GM12864 (cell line): ENCODE data around the gene LRRC4C.

ENCODE experiments used
- DNase-seq: peaks from one replicate; pipeline ENCODE4 v3.0.0-alpha.2; 2011; ENCODE audit warnings: low read depth
- H3K4me3 ChIP-seq: 2 replicates; pipeline ENCODE4 v1.5.1; 2011; ENCODE audit warnings: mild to moderate bottlenecking, low read depth, low read length, control low read depth
- TF ChIP-seq, protein P1 (sequence below): IDR thresholded peaks from 2 replicates; pipeline ENCODE4 v1.5.1; 2011; ENCODE audit warnings: low read depth, mild to moderate bottlenecking, moderate library complexity, low read length, control low read depth, inconsistent platforms; ENCODE audit errors: missing control alignments

The LRRC4C gene

DNA sequence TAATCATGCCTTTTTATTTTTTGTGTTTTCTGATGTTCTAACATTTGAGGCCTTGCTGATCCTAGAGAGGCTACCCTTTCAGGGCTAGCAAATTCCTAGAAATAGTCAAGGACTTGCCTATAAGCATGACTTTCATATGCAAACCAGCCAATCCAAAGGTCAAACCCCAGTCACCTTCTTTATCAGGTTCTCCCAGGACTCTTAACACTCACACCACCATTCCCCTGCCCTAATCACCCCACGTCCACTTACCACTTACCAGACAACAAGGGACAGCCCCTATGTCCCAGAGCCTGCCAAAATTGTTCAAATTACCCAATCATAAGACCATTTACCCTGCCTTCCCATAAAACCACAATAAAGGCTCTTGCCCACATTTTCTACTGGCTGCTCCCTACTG is 1339.8 kb downstream of the LRRC4C start:
- DNase-seq = no peak
- no peak overlapping the region for H3K4me3 ChIP-seq
- TF ChIP-seq, protein P1, sequence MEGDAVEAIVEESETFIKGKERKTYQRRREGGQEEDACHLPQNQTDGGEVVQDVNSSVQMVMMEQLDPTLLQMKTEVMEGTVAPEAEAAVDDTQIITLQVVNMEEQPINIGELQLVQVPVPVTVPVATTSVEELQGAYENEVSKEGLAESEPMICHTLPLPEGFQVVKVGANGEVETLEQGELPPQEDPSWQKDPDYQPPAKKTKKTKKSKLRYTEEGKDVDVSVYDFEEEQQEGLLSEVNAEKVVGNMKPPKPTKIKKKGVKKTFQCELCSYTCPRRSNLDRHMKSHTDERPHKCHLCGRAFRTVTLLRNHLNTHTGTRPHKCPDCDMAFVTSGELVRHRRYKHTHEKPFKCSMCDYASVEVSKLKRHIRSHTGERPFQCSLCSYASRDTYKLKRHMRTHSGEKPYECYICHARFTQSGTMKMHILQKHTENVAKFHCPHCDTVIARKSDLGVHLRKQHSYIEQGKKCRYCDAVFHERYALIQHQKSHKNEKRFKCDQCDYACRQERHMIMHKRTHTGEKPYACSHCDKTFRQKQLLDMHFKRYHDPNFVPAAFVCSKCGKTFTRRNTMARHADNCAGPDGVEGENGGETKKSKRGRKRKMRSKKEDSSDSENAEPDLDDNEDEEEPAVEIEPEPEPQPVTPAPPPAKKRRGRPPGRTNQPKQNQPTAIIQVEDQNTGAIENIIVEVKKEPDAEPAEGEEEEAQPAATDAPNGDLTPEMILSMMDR = no peak

DNA sequence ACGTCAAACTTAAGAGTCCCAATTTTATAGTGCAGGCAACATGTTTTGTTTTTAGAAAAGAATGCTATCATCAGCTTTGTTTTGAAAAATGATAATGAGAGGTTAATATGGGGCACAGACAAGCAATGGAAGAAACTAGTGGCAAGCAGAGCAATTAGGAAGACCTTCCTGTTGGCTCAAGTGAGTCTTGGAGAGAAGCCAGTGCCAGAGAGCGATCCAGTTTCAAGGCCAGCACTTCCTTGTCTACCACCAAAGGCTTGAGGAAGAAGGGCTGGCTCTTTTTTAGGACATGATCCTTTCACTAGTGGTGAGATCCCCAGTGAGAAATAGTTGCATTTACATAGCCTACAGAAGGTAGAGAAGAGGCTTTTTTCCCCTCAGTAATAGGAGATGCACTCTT is 1340.7 kb downstream of the LRRC4C start:
- no peak overlapping the region for H3K4me3 ChIP-seq
- DNase-seq = no peak
- TF ChIP-seq, protein P1 = no peak

DNA sequence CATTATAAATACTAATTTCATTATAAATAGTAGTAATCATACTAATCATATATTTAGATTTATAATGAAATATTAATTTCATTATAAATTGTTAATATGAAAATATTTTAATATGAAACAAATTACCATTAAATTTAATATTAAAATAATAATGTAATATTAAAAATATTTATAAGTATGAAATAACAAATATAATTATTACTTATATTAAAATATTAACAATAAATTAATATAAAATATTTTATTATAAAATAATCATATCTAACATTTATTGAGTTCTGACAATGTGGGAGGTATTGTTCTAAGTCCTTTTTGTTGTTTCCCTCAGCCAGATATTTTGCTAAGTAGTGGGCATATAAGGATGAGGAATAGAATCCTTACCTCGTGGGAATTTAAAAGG is 1341.4 kb downstream of the LRRC4C start:
- TF ChIP-seq, protein P1 = no peak
- no peak for DNase-seq
- no peak overlapping the region for H3K4me3 ChIP-seq

DNA sequence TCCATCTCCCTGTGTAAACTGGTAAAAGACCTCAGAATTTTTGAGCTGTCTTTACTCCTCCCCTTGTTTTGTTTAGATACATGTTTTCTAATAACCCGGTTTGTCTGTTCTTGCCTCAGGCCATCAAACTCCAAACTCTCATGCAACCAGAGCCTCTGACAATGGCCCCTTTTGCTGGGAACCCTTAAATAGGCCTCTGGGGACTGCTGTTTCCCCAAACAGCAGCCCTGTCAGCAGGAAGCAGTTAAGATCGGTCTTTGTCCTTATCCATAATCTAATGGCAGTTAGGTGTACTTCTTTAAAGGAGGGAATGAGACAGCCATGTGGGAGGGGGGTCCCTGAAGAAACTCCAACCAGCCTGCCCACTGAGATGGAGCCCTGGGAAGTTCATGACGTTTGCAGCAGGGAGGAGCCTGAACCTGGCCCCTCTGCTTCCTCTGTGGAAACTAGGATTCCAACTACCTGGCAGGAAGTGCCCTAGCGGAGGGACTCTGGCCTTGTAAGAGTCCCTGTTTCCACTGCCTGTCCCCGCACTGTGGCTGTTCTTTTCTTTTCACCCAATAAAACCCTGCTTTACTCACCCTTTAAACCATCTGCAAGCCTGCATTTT is 1354.4 kb downstream of the LRRC4C start:
- no peak for DNase-seq
- H3K4me3 ChIP-seq = no peak overlapping the region
- TF ChIP-seq, protein P1 = no peak

DNA sequence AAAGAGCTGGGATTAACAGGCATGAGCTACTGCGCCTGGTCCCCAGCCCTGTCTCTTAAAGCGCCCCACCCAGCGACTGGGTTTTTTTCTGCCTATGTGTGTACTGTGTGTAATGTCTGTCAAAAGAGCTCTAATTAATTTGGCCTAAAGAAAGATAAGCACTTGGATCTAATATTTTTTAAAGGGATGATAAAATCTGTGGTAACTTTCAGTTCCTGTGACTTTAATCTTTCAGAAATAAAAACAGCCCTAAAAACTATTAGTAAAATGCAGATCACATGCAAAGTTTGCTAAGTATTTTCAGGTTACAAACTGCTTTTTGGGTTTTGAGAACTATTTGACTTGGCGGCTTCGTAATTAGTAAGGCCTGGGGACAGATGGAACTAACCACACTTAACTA is 1358.7 kb downstream of the LRRC4C start:
- H3K4me3 ChIP-seq = no peak overlapping the region
- TF ChIP-seq, protein P1 = no peak
- no peak for DNase-seq

DNA sequence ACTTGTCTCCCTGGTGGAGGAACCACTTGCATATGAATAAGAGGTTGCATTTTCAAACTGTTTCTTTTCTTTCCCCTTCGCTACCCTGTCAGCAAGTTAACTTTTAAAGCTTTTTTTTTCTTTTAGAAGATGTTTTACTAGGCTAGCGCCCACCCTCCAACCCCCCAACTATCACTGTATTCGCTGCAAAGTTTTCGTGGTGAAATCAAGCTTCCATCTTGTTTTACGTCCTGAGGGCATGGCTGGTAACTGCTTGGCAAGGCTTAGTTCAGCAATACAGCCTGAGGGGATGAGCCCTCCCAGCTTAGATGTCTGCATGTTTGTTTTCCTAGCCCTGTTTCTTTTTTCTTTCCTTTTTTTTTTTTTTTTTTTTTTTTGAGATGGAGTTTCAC is 1359.3 kb downstream of the LRRC4C start:
- no peak overlapping the region for H3K4me3 ChIP-seq
- TF ChIP-seq, protein P1 = no peak
- no peak for DNase-seq

DNA sequence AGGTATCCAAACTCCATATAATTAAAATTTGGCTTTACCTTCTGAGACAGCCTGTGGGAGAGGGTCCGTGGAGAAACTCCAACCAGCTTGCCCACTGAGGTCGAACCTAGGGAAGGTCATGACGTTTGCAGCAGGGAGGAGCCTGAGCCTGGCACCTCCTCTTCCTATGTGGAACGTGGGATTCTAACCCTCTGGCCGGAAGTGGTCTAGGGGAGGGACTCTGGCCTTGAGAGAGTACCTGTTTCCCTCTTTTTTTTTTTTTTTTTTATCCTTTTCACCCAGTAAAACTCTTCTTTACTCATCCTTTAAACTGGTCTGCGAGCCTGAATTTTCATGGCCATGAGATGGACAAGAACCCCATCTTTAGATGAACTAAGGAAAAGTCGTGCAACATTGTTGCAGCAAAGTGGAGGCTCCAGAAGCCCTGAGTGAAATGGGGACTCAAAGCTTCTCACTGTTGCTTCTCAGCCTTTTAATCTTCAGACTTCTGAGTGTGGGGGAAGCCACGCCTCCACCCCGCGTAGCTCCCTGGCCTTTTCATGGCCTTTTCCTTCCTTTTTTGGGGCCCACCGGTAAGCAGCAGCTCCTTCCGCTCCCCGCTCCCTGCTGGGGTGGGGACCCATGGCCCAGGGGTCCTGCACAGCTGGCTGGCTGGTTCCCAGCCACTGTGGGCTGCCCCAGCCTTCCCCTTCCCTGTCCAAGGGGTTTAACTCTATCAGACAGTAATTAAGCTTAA is 1359.9 kb downstream of the LRRC4C start:
- no peak for DNase-seq
- TF ChIP-seq, protein P1 = no peak
- H3K4me3 ChIP-seq = no peak overlapping the region
